GM21381 (cell line): Measurements from ENCODE around the gene FAM209B.
"Not testable (repeated sequence)": the region's sequence is repeated elsewhere in the genome, so short reads cannot be mapped to it uniquely, and the experiment has no call there.

Experiments used
- ATAC-seq: cut with Tn5 transposase; IDR thresholded peaks from one replicate; pipeline ENCODE4 v1.9.1; 2021; ENCODE audit warnings: mild to moderate bottlenecking, moderate library complexity; ENCODE audit not compliant: unreplicated experiment

FAM209B gene, protein sequence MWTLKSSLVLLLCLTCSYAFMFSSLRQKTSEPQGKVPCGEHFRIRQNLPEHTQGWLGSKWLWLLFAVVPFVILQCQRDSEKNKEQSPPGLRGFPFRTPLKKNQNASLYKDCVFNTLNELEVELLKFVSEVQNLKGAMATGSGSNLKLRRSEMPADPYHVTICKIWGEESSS

DNA sequence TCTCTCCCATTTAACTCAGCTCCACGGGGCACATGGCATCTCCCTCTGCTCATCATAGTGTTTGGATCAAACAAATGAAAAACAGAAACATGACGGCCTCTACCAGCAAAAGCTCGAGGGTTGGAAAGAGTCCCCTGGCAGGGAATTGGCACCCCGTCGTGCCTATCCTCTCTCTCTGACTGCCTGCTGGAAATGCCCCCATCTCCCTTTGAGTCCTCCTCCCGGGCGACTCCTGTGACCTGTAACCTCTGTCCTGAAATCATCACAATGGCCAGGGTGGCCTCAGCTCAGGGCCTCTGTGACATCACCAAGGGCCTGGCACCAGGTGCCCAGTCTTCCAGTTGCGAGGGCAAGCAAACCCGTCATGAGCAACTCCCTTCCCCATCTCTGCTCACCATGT is at the start of gene FAM209B:
TSS of gene FAM209B (plus strand) at position 301 of the 400 bp plus-strand sequence. CDS start at position 397, 96 bp downstream.
- not testable (repeated sequence) for ATAC-seq

DNA sequence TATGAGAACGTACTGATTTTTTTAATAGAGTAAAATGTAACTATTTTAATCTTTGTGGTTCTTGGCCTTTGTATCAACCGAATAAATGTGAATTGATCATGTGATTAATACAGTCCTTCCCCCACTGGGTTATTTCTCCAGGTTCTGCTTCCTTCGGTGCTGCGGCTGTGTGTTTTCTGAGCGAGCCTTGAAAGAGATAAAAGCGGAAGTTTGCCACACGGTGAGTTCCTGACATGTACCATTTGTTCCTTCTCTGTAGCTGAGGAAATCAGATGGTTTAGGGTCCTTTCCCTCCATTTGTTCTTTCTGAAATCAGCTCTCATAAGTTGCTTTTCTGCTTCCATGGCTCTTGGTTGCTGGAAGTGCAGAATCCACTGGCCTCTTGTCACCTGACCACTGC is 49.1 kb upstream of the FAM209B start:
- no peak for ATAC-seq

DNA sequence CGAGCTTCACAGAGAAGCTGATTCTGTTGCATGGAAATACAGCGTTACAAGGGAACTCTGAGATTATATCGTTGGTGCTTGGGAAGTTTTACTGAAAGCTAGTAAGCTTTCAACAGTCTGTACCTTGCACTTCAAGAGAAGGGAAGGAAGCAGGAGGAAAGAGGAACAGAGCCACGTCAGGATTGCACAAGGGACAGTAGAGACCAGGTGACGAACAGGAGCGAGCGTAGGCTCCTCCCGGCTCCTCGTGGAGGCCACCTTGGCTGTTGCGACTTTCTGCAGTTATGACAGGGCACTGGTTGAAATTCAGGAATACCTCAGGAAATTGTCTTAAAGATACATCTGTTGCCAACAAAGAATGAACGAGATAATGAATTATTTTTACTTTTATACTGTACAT is 45.8 kb upstream of the FAM209B start:
- no peak for ATAC-seq

DNA sequence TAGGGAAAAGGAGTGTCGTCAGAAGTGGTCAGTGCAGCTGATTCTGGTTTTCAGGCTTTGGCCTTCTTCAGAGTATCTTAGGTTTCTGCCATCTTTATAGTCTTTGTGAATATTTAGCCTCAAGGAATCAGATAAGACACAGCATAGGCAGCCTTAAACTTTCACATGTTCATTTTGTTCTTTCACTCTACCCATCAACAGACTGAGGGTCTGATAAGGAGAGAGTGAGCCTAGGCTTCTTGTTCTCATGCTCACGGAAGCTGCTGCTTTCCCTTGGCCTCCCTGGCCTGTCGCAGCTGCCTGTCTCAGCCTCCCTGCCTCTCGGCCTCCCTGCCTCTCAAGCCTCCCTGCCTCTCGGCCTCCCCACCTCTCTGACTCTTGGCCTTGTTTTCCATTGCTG is 44.5 kb upstream of the FAM209B start:
- no peak for ATAC-seq

DNA sequence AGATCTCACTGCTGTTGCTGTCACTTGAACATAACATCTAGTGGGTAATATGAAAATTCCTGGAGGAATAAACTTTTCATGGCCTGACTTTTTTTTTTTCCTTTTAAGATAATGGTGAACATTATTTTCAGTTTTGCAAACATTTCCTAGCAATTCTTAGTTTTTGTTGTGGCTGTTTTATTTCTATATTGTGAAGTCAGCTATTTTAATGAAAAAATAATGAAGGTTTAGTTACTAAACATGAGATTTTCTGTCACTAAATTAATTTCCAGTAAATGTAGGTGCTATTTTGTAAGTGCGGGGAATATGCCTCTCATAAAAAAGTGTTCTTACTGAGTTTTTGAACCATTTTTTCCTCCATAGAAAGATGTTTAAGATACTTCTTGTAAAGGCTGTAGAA is 31.9 kb upstream of the FAM209B start:
- ATAC-seq = no peak

DNA sequence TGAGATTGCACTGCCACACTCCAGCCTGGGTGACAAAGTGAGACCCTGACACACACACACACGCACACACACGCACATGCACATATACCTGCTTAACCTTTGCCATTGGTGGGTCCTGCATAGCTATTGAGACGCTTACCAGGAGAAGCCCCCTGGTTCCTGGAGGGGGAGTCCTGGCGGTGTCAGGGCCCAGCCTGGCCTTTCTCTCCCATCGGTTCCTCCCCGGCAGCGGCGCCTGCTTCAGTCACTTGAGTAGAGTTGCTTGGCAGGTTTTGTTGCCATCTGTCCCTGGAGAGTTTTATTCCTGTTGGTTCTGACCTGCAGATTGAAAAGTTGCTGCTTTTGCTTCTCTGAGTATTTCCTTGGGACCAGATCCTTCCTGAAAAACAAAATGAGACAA is 29.1 kb upstream of the FAM209B start:
- ATAC-seq = no peak

DNA sequence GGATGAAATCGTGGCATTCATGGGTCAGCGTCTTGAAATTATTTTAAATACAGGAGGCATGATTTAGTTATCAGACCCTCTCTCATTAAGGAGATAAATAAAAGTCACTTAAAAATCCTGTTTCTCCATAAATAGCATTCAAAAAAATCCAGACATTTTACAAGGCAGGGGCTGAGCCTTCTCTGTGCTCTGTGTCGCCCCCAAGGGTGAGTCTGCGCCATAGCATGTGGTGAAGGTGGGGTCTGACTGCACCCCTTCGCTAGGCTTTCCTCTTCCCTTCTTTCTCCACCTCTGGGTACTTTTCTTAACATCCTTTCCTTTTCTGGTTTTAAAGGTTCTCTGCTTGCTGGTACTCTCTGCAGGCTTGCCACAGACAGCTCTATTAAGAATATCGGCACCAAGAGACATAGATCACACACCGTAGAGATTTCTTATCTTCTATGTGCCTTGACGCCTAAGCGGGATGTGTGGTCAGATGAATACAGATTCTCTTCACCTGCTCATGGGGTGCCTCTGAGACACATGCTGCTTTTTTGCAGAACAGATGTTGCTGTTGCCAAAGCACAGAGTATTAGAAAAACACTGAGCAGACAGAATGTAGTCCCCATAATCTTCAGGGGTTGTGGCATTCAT is 28.6 kb upstream of the FAM209B start:
- ATAC-seq = no peak

DNA sequence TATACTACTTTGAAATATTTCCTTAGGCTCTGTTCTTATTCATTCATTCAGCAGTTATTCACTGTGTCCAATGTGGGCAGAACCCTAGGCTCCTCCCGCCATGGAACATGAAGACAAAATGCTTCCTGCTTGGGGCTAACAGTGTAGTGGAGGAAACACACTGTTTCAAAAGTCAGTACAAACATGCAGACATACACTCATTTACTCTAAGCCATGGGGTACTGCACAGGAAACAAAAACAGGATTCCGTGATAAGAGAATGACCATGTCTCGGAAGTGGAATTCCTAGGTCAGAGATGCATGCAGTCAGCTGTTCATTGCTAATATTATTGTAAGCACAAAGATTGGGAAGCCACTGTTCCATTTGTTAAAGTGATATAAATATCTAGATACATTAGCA is 26.9 kb upstream of the FAM209B start:
- ATAC-seq = no peak

DNA sequence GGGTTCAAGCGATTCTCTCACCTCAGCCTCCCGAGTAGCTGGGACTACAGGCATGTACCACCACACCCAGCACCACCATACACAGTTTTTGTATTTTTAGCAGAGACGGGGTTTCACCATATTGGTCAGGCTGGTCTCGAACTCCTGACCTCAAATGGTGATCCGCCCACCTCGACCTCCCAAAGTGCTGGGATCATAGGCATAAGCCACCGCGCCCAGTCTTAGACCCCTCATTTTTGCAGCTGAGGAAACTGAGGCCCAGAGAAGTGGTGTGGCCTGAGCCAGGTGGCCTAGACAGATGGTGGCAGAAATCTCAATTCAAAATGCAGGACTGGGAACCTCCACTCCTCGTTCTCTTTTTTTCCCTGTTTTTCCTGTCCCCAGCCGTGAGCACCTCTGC is 21.1 kb upstream of the FAM209B start:
- ATAC-seq = no peak

DNA sequence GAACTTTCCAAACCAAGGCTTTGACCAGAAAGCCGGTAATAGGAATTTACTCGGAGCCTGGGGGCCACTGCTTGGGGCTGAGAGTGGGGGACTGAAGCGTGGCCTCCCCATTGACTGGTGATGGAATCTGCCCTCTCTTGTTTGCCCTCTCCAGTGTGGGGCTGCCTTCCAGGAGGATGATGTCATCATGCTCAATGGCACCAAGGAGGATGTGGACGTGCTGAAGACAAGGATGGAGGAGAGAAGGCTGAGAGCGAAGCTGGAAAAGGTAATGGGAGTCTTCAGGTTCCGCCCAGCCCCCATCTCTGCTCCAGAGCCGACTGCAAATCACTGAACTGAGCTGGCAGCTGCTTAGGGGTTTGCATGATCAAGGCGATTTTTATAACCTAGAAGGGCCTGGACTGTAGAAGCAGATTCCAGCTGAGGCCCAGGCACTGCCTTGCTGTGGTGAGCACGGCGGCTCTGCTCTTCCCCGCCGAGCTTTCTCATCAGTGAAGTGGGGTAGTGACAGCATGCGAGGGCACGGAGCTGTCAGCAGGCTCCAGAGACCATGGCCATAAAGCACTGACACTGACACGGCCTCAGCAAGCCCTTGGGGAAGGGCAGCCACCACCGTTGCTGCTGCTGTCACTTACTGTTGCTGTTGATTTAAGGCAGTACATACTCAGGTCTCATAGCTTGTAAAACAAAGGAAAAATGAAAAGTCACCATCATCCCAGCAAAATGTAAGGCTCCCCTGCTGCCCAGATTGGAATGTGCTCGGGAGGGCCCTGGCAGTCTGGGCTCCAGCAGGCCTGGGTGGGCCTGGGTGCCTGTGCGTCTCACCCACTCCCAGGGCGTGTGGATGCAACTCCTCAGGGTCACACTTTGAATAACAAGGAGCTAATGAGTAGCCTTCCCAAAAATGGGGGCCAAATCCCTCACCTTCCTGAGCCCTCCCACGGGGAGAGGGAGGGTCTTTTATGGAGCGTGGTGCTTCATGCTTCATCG is 19.6 kb upstream of the FAM209B start:
- no peak for ATAC-seq

DNA sequence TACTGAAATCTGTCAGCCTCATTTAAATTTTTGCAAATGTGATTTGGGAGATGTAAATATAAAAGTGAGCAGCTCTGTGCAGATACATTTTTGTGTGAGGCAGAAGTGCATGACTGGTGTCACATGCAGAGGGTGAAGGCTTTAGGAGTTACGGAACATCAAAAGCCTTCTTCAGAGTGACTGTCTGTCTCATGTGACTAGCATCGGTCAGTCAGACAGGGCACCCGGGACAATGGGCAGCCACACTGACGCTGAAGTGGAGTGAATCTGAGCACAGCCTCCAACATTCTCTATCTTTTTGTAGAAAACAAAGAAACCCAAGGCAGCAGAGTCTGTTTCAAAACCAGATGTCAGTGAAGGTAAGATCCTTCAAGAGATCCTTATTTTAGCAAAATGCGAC is 16.4 kb upstream of the FAM209B start:
- no peak for ATAC-seq

DNA sequence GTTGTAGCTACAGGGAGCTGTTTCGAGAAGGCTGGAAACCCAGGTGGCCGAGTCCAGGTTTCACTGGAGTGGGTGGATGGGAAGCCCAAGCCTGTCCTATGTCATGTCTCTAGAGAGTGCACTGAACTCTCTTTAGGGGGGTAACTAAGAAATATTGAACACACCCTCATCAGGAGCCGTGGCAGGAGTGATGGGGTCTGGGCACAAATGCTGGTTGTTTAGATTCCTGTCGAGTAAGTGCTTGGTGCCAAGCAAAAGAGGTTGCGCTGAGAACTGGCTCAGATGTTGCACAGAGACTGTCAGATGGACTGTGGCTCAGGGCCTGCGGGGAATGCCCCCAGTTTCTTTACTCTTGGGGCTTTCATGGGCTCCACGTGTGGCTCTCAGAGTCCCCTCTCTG is 15.8 kb upstream of the FAM209B start:
- no peak for ATAC-seq

DNA sequence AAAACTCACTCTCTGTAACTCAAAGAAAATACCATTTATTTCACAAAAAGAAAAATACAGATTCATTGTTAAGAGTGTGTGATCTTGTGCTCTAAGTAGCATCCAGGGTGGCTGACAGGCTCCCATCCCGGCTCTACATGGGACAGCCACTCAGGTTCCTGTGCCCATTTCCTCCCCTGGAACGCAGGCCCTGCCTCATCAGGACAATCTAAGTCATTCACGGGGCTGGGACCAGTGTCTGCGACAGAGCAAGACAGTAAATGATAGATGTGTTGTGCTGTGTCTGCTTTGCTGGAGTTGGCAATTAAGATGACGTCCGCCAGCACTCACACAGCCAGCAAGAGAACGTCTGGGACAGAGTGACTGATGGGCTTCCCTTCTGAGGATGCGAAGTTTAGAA is 15.4 kb upstream of the FAM209B start:
- ATAC-seq = no peak

DNA sequence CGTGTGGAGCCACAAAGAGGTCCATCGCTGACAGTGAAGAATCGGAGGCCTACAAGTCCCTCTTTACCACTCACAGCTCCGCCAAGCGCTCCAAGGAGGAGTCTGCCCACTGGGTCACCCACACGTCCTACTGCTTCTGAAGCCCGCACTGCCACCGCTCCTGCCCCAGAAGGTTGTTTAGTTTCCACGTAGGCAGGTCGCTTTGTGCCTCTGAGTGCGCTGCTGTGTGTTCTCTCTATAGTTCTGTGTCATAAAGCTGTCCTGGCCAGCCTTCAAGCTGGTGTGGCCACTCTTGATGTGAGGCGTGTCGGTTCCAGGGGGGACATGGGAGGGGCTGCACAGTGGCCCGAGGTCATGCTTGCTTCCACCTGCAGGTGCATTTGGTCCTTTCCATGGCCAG is 14.9 kb upstream of the FAM209B start:
- ATAC-seq = no peak

DNA sequence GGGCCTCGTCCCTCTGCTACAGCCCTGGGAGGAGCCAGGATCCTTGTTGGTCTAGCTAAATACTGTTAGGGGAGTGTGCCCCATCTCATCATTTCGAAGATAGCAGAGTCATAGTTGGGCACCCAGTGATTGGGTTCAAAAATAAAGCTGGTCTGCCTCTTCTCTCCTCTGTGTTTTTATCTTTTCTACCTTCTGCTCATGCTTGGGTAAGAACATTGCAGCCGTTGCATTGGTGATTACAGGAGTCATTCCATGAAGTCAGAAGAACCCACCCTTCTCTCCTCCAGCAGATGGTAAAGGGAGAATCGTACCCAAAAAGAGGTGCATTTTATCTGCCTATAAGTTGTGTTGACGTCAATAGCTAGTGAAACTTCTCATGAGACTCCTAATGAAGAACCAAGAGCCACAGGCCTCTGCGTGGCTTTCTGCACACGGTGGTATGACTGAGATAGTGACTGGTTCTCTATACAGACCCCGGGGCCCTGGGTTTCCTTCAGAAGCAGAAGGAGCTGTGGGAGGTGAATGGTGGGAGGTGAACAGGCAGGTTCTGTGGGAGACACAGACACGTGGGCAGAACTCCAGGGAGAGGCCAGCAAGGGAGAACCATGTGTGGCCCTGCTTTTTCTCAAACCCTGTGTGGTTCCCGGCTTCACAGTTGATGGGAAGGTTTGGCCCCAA is 14.2 kb upstream of the FAM209B start:
- ATAC-seq = no peak

DNA sequence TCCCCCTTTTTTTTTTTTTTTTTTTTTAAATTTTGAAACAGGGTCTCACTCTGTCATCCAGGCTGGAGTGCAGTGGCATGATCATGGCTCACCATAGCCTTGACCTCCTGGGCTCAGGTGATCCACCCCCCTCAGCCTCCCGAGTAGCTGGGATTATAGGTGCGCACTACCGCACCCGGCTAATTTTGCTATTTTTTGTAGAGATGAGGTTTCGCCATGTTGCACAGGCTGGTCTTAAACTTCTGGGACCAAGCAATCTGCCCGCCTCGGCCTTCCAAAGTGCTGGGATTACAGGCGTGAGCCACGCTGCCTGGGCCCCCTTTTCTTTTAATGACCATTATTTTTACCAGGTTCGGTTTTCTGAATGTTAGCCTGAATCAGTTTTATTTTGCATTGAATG is 13.5 kb upstream of the FAM209B start:
- no peak for ATAC-seq

DNA sequence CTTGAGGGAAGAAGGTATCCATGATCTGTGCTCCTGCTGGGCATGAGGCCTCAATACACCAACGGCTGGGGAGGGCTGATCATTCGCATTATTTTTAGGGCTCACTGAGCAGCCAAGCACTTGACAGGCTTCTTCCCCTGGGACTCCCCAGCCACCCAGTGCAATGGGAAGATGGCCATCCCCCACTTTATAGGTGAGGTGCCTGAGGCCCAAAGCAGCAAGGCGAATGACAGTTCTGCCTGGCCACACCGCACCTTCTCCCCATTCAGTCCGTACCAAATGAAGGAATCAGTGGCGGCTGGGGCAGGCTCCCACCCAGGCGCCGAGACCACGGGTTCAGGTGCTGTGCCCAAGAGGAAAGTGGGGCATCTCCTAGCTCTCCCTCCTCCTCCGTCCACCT is 12.9 kb upstream of the FAM209B start:
- no peak for ATAC-seq

DNA sequence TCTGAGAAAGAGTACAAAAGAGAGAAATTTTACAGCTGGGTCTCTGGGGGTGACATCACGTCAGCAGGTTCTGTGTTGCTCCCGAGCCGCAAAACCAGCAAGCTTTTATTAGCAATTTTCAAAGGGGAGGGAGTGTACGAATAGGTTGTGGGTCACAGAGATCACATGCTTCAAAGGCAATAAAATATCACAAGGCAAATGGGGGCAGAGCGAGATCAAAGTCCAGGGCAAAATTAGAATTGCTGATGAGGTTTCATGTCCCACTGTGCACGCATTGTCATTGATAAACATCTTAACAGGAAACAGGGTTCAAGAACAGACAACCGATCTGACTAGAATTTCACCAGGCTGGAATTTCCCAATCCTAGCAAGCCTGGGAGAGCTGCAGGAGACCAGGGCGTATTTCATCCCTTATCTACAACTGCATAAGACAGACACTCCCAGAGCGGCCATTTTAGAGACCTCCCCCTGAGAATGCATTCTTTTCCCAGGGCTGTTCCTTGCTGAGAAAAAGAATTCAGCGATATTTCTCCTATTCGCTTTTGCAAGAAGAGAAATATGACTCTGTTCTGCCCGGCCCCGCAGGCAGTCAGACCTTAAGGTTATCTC is 12.2 kb upstream of the FAM209B start:
- ATAC-seq = not testable (repeated sequence)

DNA sequence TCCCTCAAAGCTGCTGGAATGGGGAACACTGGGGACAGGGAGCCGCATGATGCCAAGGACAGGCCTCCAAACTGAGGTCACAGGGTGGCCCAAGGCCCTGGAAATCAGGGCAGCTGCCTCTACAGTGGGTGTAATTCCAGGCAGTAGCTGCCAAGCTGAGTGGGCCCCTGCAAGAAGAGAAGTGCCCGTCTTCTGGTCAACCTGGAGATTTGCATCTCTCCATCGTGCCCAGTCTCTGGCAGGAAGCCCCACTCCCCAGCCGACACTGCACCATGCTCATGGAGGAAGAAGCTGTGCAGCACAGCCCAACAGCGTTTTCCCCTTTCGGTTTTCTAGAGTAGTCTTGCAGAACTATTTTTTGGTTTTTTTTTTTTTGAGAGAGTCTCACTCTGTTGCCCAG is 10.7 kb upstream of the FAM209B start:
- ATAC-seq = no peak

DNA sequence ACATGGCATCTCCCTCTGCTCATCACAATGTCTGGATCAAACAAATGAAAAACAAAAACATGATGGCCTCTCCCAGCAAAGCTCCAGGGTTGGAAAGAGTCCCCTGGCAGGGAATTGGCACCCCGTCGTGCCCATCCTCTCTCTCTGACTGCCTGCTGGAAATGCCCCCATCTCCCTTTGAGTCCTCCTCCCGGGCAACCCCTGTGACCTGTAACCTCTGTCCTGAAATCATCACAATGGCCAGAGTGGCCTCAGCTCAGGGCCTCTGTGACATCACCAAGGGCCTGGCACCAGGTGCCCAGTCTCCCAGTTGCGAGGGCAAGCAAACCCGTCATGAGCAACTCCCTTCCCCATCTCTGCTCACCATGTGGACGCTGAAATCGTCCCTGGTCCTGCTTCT is 8.6 kb upstream of the FAM209B start, which contains the start of gene FAM209A:
TSS of gene FAM209A (plus strand) at position 301 of the 400 bp plus-strand sequence. CDS start at position 366, 65 bp downstream.
- not testable (repeated sequence) for ATAC-seq

DNA sequence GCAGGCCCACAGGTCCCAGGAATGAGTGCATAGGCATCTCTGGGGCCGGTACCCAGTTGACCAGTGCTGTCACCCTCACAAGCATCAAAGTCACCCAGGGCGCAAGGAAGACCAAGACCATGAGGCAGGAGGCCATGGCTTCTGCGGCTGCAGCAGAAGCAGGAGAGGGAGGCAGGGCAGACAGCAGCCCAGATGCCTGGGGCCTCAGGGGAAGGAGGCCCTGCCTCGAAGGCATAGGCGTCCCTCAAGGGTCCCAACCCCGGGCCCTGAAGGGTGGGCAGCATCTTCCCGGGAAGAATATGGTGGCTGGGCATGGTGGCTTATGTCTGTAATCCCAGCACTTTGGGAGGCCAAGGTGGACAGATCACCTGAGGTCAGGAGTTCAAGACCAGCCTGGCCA is 5.5 kb upstream of the FAM209B start:
- ATAC-seq = no peak
